Measurements from ENCODE around the gene PDE4D. TPM values are rescaled to one million over a fixed set of nuclear protein-coding genes. Genes with fewer than 3 reads are reported as not detected.
"Not testable (repeated sequence)": the region's sequence is repeated elsewhere in the genome, so short reads cannot be mapped to it uniquely, and the experiment has no call there.

Gene PDE4D
- total RNA-seq, 6 experiments from 2014 or later: 1.6 to 10.3 (median 5.6) TPM

GRCh38 chr5:59407967-59408366 lies 485.6 kb downstream of the PDE4D start:
- Histone ChIP-seq H3K4me3 (no peak overlapping the region), H3K27me3 (no peaks in the 10 kb centered on the region), H3K4me1 (peaks cover 0 to 9% (median 2%) of the 10 kb centered on the region in 4 donors), H3K27ac (no peak overlapping the region), H3K9me3 (no peaks in the 10 kb centered on the region), H3K36me3 (no peaks in the 10 kb centered on the region)
- no peak for ATAC-seq
- DNase-seq: no peak
- no peak for TF ChIP-seq POLR2A (IDR thresholded peaks at IDR 0.05)
- no peak for TF ChIP-seq CTCF (IDR thresholded peaks at IDR 0.05)
- intact Hi-C loops (cut with DNase I): no loop called here
- WGBS (ENCODE audit: insufficient coverage, low coverage, low lambda C conversion rate, missing lambda C conversion rate): no CpG with 5 or more reads among the region's 1 CpG

- intact Hi-C loops (cut with DNase I): no loop called here
- no peak for TF ChIP-seq CTCF (IDR thresholded peaks at IDR 0.05)
- TF ChIP-seq POLR2A (IDR thresholded peaks at IDR 0.05): no peak
- ATAC-seq: peak in 2 of 4 donors; percentile 28 to 60
- no peak for DNase-seq
- no peaks in the 10 kb centered on the region for H3K9me3 ChIP-seq
- H3K27me3 ChIP-seq: no peaks in the 10 kb centered on the region
- no peak overlapping the region for H3K27ac ChIP-seq
- H3K4me1 ChIP-seq: no peaks in the 10 kb centered on the region
- 63% methylated on average over 2 of the region's 2 CpGs for WGBS (ENCODE audit: insufficient coverage, low coverage, low lambda C conversion rate, missing lambda C conversion rate)
- H3K4me3 ChIP-seq: no peak overlapping the region
- no peaks in the 10 kb centered on the region for H3K36me3 ChIP-seq
Observed at GRCh38 chr5:59401637-59402036, 491.9 kb downstream of the PDE4D start.

GRCh38 chr5:59394956-59395355 lies 498.6 kb downstream of the PDE4D start:
- H3K4me3 ChIP-seq; H3K36me3 ChIP-seq; ATAC-seq; H3K4me1 ChIP-seq; H3K27me3 ChIP-seq; H3K27ac ChIP-seq; DNase-seq; H3K9me3 ChIP-seq; intact Hi-C loops (cut with DNase I): not testable (repeated sequence)
- WGBS (ENCODE audit: insufficient coverage, low coverage, low lambda C conversion rate, missing lambda C conversion rate): 60% methylated on average over 1 of the region's 15 CpGs

- no peak for ATAC-seq
- H3K27ac ChIP-seq: no peak overlapping the region
- H3K36me3 ChIP-seq: no peaks in the 10 kb centered on the region
- no peaks in the 10 kb centered on the region for H3K27me3 ChIP-seq
- TF ChIP-seq POLR2A (IDR thresholded peaks at IDR 0.05) (no peak), CTCF (IDR thresholded peaks at IDR 0.05) (no peak)
- intact Hi-C loops (cut with DNase I): no loop called here
- DNase-seq: no peak
- H3K9me3 ChIP-seq: no peaks in the 10 kb centered on the region
- no peaks in the 10 kb centered on the region for H3K4me1 ChIP-seq
- 66% methylated on average over 4 of the region's 4 CpGs for WGBS (ENCODE audit: insufficient coverage, low coverage, low lambda C conversion rate, missing lambda C conversion rate)
- H3K4me3 ChIP-seq: no peak overlapping the region
Observed at GRCh38 chr5:59393585-59394420, 499.7 kb downstream of the PDE4D start.

- TF ChIP-seq POLR2A (IDR thresholded peaks at IDR 0.05) (no peak), CTCF (IDR thresholded peaks at IDR 0.05) (no peak)
- Histone ChIP-seq H3K36me3 (no peaks in the 10 kb centered on the region), H3K27me3 (no peaks in the 10 kb centered on the region), H3K9me3 (no peaks in the 10 kb centered on the region), H3K27ac (no peak overlapping the region), H3K4me3 (no peak overlapping the region), H3K4me1 (no peaks in the 10 kb centered on the region)
- ATAC-seq (no peak), DNase-seq (no peak)
- intact Hi-C loops (cut with DNase I): no loop called here
- 52% methylated on average over 1 of the region's 1 CpG for WGBS (ENCODE audit: insufficient coverage, low coverage, low lambda C conversion rate, missing lambda C conversion rate)
Observed at GRCh38 chr5:59391576-59391975, 501.9 kb downstream of the PDE4D start.

All from right lobe of liver (tissue), 6 donors.